Measurements from ENCODE around the gene SLC7A6. TPM values are rescaled to one million over a fixed set of nuclear protein-coding genes. Genes with fewer than 3 reads are reported as not detected.

SLC7A6 gene
- total RNA-seq = 100 to 1,000 TPM in 1 of 4 donors, 10 to 100 TPM in 3; 20.6 to 145 (median 31.4) TPM

DNA sequence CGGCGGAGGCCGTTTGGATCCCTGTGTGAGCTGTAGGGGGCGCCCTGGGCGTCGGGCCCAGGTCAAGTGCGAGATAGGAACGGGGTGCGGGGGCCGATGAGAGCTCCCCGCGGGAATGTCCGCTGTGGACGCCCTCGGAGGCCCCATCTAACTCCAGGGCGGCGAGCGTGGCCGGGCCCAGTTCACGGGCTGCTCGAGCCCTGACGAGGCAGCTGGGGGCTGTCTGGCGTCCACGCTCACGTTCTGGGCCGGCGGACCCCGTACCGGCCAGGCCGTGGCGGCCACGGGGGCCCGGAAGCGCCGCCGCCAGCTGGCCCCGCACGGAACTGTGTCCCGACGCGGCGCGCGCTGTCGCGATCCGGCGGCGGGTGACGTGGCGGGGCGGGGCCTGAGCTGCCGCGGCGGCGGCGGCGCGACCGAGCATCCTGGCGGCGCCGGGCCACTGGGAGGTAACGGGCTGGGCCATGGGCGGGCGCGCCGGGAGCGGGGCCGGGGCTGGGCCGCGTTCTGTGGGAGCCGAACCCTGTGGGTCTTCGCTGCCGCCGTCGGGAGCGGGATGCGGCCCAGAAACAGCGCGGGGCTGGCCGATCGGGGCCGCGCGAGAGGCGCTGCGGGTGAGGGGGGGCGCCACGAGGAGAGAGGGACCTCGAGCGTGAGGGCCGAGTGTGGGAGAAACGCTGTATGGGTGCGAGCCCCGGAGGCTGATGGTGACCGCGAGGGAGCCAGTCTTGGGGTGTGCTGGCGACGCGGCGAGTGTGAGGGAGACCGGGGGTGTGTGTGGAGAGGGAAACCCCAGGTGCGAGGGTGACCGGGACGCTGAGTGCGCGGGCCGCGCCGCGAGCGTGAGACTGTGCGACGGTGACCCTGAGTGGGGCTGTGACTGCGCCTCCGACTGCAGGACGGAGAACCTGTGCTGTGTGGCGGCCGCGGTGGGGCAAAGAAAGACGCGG is at the start of gene SLC7A6:
Gene SLC7A6 (plus strand): TSS at position 399 of the 950 bp plus-strand sequence. CDS start 10,201 bp downstream, outside the sequence.
- Histone ChIP-seq H3K27ac (peak within 1 kb of the TSS; percentile 94 to 98 (median 97)), H3K4me1 (peaks cover 13 to 55% (median 35%) of the 10 kb centered on the region in 4 donors), H3K27me3 (no peaks in the 10 kb centered on the region), H3K36me3 (peaks cover 0 to 9% (median 0%) of the 10 kb centered on the region in 4 donors), H3K9me3 (no peaks in the 10 kb centered on the region), H3K4me3 (peak within 1 kb of the TSS; percentile 55 to 84 (median 74))
- intact Hi-C loops (cut with DNase I; ENCODE audit: low total_unique reads) (loop anchor here (1.0 kb wide), 1 partner anchor 65 kb away; no protein-coding TSS in a partner anchor), in situ Hi-C loops (cut with MboI; ENCODE audit: low pct_ligation_motif_present in 1 of 4, low pct_unique_long_range_greater_than_20kb in 1 of 4, low sequenced_read_pairs in 3 of 4) (no loop called here)
- WGBS, 2 donors (ENCODE audit: low coverage in 1 of 2) = 0% methylated on average over 54 of the region's 123 CpGs; no CpG with 5 or more reads in 1 of the 2 donors
- TF ChIP-seq, protein P1, sequence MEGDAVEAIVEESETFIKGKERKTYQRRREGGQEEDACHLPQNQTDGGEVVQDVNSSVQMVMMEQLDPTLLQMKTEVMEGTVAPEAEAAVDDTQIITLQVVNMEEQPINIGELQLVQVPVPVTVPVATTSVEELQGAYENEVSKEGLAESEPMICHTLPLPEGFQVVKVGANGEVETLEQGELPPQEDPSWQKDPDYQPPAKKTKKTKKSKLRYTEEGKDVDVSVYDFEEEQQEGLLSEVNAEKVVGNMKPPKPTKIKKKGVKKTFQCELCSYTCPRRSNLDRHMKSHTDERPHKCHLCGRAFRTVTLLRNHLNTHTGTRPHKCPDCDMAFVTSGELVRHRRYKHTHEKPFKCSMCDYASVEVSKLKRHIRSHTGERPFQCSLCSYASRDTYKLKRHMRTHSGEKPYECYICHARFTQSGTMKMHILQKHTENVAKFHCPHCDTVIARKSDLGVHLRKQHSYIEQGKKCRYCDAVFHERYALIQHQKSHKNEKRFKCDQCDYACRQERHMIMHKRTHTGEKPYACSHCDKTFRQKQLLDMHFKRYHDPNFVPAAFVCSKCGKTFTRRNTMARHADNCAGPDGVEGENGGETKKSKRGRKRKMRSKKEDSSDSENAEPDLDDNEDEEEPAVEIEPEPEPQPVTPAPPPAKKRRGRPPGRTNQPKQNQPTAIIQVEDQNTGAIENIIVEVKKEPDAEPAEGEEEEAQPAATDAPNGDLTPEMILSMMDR (IDR thresholded peaks at IDR 0.05) = peak; percentile 71 to 86 (median 77)
- TF ChIP-seq POLR2AphosphoS5 (IDR thresholded peaks at IDR 0.05) = peak in 2 of 3 donors; percentile 41 to 55
- no peak for TF ChIP-seq POLR2A (IDR thresholded peaks at IDR 0.05)
- no peak for TF ChIP-seq EP300 (IDR thresholded peaks at IDR 0.05; ENCODE audit: low read depth)
- DNase-seq = peak; percentile 82

DNA sequence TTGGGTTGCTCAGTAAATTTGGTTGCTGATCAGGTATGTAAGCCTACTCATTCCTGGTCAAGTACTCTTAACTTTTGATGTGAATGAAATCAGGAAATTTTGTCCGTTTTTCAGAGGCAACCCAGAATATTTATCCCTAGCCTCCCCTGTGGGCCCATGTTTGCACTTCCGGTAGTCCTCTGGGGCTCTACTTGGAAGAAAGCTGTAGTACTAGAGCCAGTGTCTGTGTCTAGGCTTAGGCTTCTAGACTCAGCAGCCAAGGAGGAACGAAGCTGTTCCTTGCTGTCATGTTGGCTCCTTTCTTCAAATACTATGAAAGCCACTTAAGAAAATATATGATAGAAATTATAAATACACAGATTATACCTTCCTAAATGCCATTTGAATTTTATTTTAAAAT is 49.6 kb upstream of the SLC7A6 start:
- in situ Hi-C loops (cut with MboI; ENCODE audit: low pct_ligation_motif_present in 1 of 4, low pct_unique_long_range_greater_than_20kb in 1 of 4, low sequenced_read_pairs in 3 of 4) (no loop called here), intact Hi-C loops (cut with DNase I; ENCODE audit: low total_unique reads) (no loop called here)
- Histone ChIP-seq H3K4me3 (no peak overlapping the region), H3K4me1 (no peaks in the 10 kb centered on the region), H3K36me3 (no peaks in the 10 kb centered on the region), H3K27ac (no peak overlapping the region), H3K27me3 (no peaks in the 10 kb centered on the region), H3K9me3 (no peaks in the 10 kb centered on the region)
- DNase-seq = no peak
- TF ChIP-seq EP300 (IDR thresholded peaks at IDR 0.05; ENCODE audit: low read depth) (no peak), POLR2A (IDR thresholded peaks at IDR 0.05) (no peak), POLR2AphosphoS5 (IDR thresholded peaks at IDR 0.05) (no peak)
- TF ChIP-seq, protein P1 (IDR thresholded peaks at IDR 0.05) = no peak
- WGBS, 2 donors (ENCODE audit: low coverage in 1 of 2) = 67 to 85% methylated on average over 1 to 3 of the region's 3 CpGs

DNA sequence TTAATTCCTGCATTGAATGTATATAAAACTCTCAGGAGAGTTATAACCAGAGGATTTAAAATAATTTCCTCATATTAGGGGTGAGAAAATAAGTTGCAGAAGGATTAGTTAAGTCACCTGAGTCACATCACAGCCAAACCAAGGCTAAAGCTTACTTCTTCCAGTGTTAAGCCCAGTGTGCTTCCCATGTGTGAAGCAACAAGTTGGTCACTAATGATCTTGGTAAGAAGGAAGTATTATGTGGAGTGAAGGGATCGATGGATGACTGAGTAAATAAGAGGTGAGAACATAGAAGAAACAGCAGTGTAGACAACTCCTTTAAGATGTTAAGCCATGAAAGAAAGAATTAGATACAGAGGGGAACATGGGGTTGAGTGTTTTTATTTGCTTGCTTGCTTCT is 49.0 kb upstream of the SLC7A6 start:
- Histone ChIP-seq H3K27ac (no peak overlapping the region), H3K36me3 (no peaks in the 10 kb centered on the region), H3K9me3 (no peaks in the 10 kb centered on the region), H3K27me3 (no peaks in the 10 kb centered on the region), H3K4me3 (no peak overlapping the region), H3K4me1 (no peaks in the 10 kb centered on the region)
- in situ Hi-C loops (cut with MboI; ENCODE audit: low pct_ligation_motif_present in 1 of 4, low pct_unique_long_range_greater_than_20kb in 1 of 4, low sequenced_read_pairs in 3 of 4) = no loop called here
- TF ChIP-seq, protein P1 (IDR thresholded peaks at IDR 0.05) = no peak
- TF ChIP-seq POLR2A (IDR thresholded peaks at IDR 0.05) = no peak
- no peak for TF ChIP-seq POLR2AphosphoS5 (IDR thresholded peaks at IDR 0.05)
- no peak for TF ChIP-seq EP300 (IDR thresholded peaks at IDR 0.05; ENCODE audit: low read depth)
- DNase-seq = no peak
- intact Hi-C loops (cut with DNase I; ENCODE audit: low total_unique reads) = no loop called here
- WGBS, 2 donors (ENCODE audit: low coverage in 1 of 2) = 84 to 100% methylated on average over 1 of the region's 1 CpG

DNA sequence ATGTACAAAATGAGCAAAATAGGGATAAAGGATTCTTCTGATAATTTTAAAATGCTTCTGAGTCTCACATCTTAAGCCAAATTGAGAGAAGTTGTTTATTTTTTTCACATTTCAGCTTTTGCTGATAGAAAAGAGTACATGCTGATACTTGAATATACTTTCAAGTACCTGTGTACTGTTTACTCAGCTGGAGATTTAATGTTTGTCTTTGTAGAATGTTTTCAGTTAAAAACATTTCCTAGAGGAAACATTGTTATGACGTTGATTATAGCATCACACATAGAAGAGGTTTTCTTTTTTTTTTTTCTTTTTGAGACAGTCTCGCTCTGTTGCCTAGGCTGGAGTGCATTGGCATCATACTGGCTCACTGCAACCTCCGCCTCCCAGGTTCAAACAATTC is 48.1 kb upstream of the SLC7A6 start:
- TF ChIP-seq, protein P1 (IDR thresholded peaks at IDR 0.05) = no peak
- TF ChIP-seq POLR2AphosphoS5 (IDR thresholded peaks at IDR 0.05) (no peak), POLR2A (IDR thresholded peaks at IDR 0.05) (no peak), EP300 (IDR thresholded peaks at IDR 0.05; ENCODE audit: low read depth) (no peak)
- Histone ChIP-seq H3K27ac (no peak overlapping the region), H3K36me3 (no peaks in the 10 kb centered on the region), H3K4me1 (no peaks in the 10 kb centered on the region), H3K4me3 (no peak overlapping the region), H3K27me3 (no peaks in the 10 kb centered on the region), H3K9me3 (no peaks in the 10 kb centered on the region)
- in situ Hi-C loops (cut with MboI; ENCODE audit: low pct_ligation_motif_present in 1 of 4, low pct_unique_long_range_greater_than_20kb in 1 of 4, low sequenced_read_pairs in 3 of 4) (no loop called here), intact Hi-C loops (cut with DNase I; ENCODE audit: low total_unique reads) (no loop called here)
- WGBS, 2 donors (ENCODE audit: low coverage in 1 of 2) = 80 to 85% methylated on average over 3 of the region's 3 CpGs
- no peak for DNase-seq

Data from transverse colon (tissue), 4 donors.